Measurements from ENCODE around the gene KCNQ4. TPM values are rescaled to one million over a fixed set of nuclear protein-coding genes. Genes with fewer than 3 reads are reported as not detected.

The KCNQ4 gene
- total and polyA plus RNA-seq, 10 of the 15 experiments (the other 5 are each of a cell fraction or from before 2014, with no cell fraction given): 0.04 to 0.18 (median 0.08) TPM; not detected in 2

GRCh38 chr1:40793617-40794016, 10.0 kb downstream of the KCNQ4 start:
- BruUV-seq (replicated peaks): no TSS peak
- Histone ChIP-seq H2AFZ (ENCODE audit: control insufficient read depth, low read depth, low read length) (no peak overlapping the region), H3K36me3 (ENCODE audit: control insufficient read depth in 2 of 2, insufficient read depth in 2 of 2, low read length in 1 of 2) (no peaks in the 10 kb centered on the region), H3K9ac (ENCODE audit: control insufficient read depth, insufficient read depth, low read length) (no peak overlapping the region), H3K4me1 (ENCODE audit: control insufficient read depth, insufficient read depth, low read length) (peaks cover 26% of the 10 kb centered on the region), H3K4me3 (no peak overlapping the region), H3K79me2 (ENCODE audit: control insufficient read depth, insufficient read depth, low read length) (no peaks in the 10 kb centered on the region), H3K9me3 (replicated peaks; ENCODE audit: control insufficient read depth, insufficient read depth, low read length) (no peaks in the 10 kb centered on the region), H3K27ac (ENCODE audit: control insufficient read depth, insufficient read depth) (no peak overlapping the region), H3K4me2 (ENCODE audit: control insufficient read depth, insufficient read depth) (no peak overlapping the region), H3K27me3 (replicated peaks in 1 of 2; ENCODE audit: control insufficient read depth in 2 of 2, insufficient read depth in 2 of 2, low read length in 1 of 2) (no peaks in the 10 kb centered on the region), H4K20me1 (ENCODE audit: control insufficient read depth, insufficient read depth) (no peaks in the 10 kb centered on the region)
- in situ Hi-C loops (cut with MboI): no loop called here
- no peak for TF ChIP-seq SUPT20H (IDR thresholded peaks at IDR 0.05; ENCODE audit: borderline replicate concordance, control insufficient read depth, low read depth, low read length)
- TF ChIP-seq ZSCAN29 (IDR thresholded peaks at IDR 0.05): no peak
- no peak for TF ChIP-seq RB1 (IDR thresholded peaks at IDR 0.05; ENCODE audit: borderline replicate concordance)
- TF ChIP-seq CREM (IDR thresholded peaks at IDR 0.05; ENCODE audit: low read depth): no peak
- no peak for TF ChIP-seq TCF7 (IDR thresholded peaks at IDR 0.05; ENCODE audit: borderline replicate concordance)
- no peak for TF ChIP-seq MAX (IDR thresholded peaks at IDR 0.05; ENCODE audit: low read depth, low read length)
- TF ChIP-seq RBBP5 (conservative IDR thresholded peaks at IDR 0.05): no peak
- TF ChIP-seq E2F8 (IDR thresholded peaks at IDR 0.05; ENCODE audit: low read depth, partially characterized antibody): no peak
- TF ChIP-seq CBFB (IDR thresholded peaks at IDR 0.05; ENCODE audit: low read depth): no peak
- no peak for TF ChIP-seq MTA3 (IDR thresholded peaks at IDR 0.05; ENCODE audit: borderline replicate concordance, low read length)
- TF ChIP-seq KDM1A (IDR thresholded peaks at IDR 0.05; ENCODE audit: borderline replicate concordance): no peak
- TF ChIP-seq ZZZ3 (IDR thresholded peaks at IDR 0.05; ENCODE audit: control insufficient read depth, insufficient read length, low read depth): no peak
- no peak for TF ChIP-seq RFX5 (IDR thresholded peaks at IDR 0.05; ENCODE audit: low read depth, low read length)
- TF ChIP-seq ZNF622 (IDR thresholded peaks at IDR 0.05): no peak
- TF ChIP-seq ZBTB33 (IDR thresholded peaks at IDR 0.05): no peak
- ChIA-PET POLR2A (no interaction called here), RAD21 (ENCODE audit: unreplicated experiment) (interaction anchor here (0.5 kb wide), 1 partner anchor 26 kb away, joined by 3 read pairs; no protein-coding TSS in a partner anchor), SMC1A (ENCODE audit: uncharacterized antibody, unreplicated experiment) (interaction anchor here (3.2 kb wide), 1 partner anchor 15 kb away, joined by 13 read pairs; no protein-coding TSS in a partner anchor), CTCF (interaction anchor here (0.8 to 4.6 kb wide), 2 partner anchors 19 to 29 kb away, joined by 3 to 30 read pairs; no protein-coding TSS in a partner anchor)
- intact Hi-C loops (cut with micrococcal nuclease; ENCODE audit: unreplicated experiment): no loop called here
- WGBS (ENCODE audit: insufficient coverage, insufficient replicate concordance, low lambda C conversion rate, missing lambda C conversion rate): 55% methylated on average over 3 of the region's 3 CpGs
- DNase-seq (ENCODE audit: low read depth, low spot score): no peak
- FAIRE-seq: no peak
- no peak for ATAC-seq

Data from GM12878 (cell line).